Colonic mucosa (tissue), 4 donors: ENCODE results near the gene TNFAIP3. TPM values are rescaled to one million over a fixed set of nuclear protein-coding genes. Genes with fewer than 3 reads are reported as not detected.

Experiments used
- DNase-seq: peaks from one replicate; pipeline ENCODE4 v3.0.0-alpha.2; 2020
- H3K27ac ChIP-seq: fragments of 200-600 bp; one replicate; pipeline ENCODE4 v1.8.0; 2021
- H3K27me3 ChIP-seq: fragments of 200-600 bp; one replicate; pipeline ENCODE4 v1.8.0; 2021
- H3K36me3 ChIP-seq: fragments of 200-600 bp; one replicate; pipeline ENCODE4 v1.8.0; 2021
- H3K4me1 ChIP-seq: fragments of 200-600 bp; one replicate; pipeline ENCODE4 v1.8.0; 2021; ENCODE audit warnings: mild to moderate bottlenecking
- H3K4me3 ChIP-seq: fragments of 200-600 bp; one replicate; pipeline ENCODE4 v1.8.0; 2021
- H3K9ac ChIP-seq, 2 donors: one replicate each; pipeline ENCODE4 v1.7.0; 2013; ENCODE audit warnings: control low read depth in 2 of 2, low read depth in 2 of 2, low read length in 2 of 2
- H3K9me3 ChIP-seq: fragments of 200-600 bp; one replicate; pipeline ENCODE4 v1.8.0; 2021
- CTCF ChIP-seq: fragments of 200-600 bp; IDR thresholded peaks from one replicate; pipeline ENCODE4 v1.8.0; 2022; ENCODE audit warnings: antibody characterized with exemption, mild to moderate bottlenecking
- intact Hi-C: fragments of 100-400 bp; cut with DNase I; formaldehyde crosslinking; loops from one replicate; pipeline ENCODE4 v1.14.1; 2022
- total RNA-seq, 2 donors: library from RNA; stranded (reverse); fragmentation: NEBNext Ultra II Directional in 1 of 2; extraction: Animal tissue kit (Norgen Biotek cat#: 25700) in 1 of 2; gene quantifications; one replicate each; pipeline ENCODE4 v1.2.1, GENCODE V29; 2021
- donor health status: healthy.
- donor health status: DM: no; HTN: no; CAD: no.
- donor health status: DM: no; HTN: no; CAD: no.

Gene TNFAIP3
- total RNA-seq, 2 donors from 2014 or later, result 18.1 to 46.3 TPM

GRCh38 chr6:137827977-137828810 is 38.9 kb upstream of the TNFAIP3 start:
- intact Hi-C loops, result no loop called here

DNA sequence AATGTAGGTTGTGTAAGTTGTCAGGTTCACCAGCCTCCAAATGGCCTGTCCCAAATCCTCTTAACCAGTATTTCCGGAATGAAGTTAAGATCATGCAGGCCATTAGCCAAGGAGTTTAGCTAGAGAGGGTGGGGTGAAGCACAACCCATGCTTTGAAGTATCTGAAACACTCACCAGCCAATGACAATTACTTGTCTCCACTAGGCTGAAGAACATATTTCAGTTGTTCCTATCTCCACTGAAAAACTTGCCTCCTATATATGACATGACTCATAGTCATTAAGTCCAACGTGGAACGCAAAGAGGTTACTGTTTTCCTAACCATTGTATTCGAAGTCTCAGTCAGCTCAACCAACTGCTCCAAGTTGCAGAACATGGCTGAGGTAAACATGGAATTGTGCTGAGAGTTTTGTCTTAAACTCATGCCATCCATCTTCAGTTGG is 37.4 kb upstream of the TNFAIP3 start:
- Histone ChIP-seq H3K27me3 (no peaks in the 10 kb centered on the region), H3K4me1 (no peaks in the 10 kb centered on the region), H3K4me3 (no peak overlapping the region), H3K9me3 (no peaks in the 10 kb centered on the region), H3K9ac (no peak overlapping the region), H3K36me3 (no peaks in the 10 kb centered on the region), H3K27ac (no peak overlapping the region)
- intact Hi-C loops, result no loop called here
- no peak for TF ChIP-seq CTCF
- no peak for DNase-seq

More at GRCh38 chr6:137827977-137828810, 38.9 kb upstream of the TNFAIP3 start:
- TF ChIP-seq CTCF, result no peak
- no peak overlapping the region for H3K4me3 ChIP-seq
- no peak for DNase-seq
- H3K9ac ChIP-seq, result no peak overlapping the region
- H3K9me3 ChIP-seq, result no peaks in the 10 kb centered on the region
- H3K27me3 ChIP-seq, result no peaks in the 10 kb centered on the region
- H3K36me3 ChIP-seq, result no peaks in the 10 kb centered on the region
- H3K27ac ChIP-seq, result no peak overlapping the region
- no peaks in the 10 kb centered on the region for H3K4me1 ChIP-seq

GRCh38 chr6:137830511-137830911 is 36.5 kb upstream of the TNFAIP3 start:
- DNase-seq, result no peak
- intact Hi-C loops, result no loop called here
- no peaks in the 10 kb centered on the region for H3K36me3 ChIP-seq
- no peaks in the 10 kb centered on the region for H3K27me3 ChIP-seq
- H3K9ac ChIP-seq, result no peak overlapping the region
- no peak for TF ChIP-seq CTCF
- H3K9me3 ChIP-seq, result no peaks in the 10 kb centered on the region
- H3K4me1 ChIP-seq, result no peaks in the 10 kb centered on the region
- no peak overlapping the region for H3K4me3 ChIP-seq
- H3K27ac ChIP-seq, result no peak overlapping the region

DNA sequence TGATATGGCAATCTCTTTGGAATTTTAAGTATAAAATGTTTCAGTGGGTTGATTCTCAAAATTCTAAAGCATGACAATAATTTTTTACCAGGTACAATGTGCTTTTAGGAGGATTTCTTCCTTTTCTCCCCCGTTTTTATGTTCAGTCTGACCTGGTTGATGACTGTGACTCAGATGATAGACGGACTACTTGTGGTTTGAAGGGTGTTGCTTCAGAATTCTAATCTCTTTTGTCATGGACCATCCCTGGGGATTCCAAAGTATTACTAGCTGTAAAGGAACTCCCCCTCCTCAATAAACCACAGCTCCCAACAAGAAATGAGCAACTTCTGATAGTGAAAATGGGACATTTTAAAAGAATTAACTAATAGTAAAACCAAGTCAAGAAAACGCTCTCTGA is 34.9 kb upstream of the TNFAIP3 start:
- Histone ChIP-seq H3K9me3 (no peaks in the 10 kb centered on the region), H3K27ac (no peak overlapping the region), H3K4me3 (no peak overlapping the region), H3K4me1 (no peaks in the 10 kb centered on the region), H3K9ac (no peak overlapping the region), H3K27me3 (no peaks in the 10 kb centered on the region), H3K36me3 (no peaks in the 10 kb centered on the region)
- TF ChIP-seq CTCF, result no peak
- intact Hi-C loops, result no loop called here
- no peak for DNase-seq

DNA sequence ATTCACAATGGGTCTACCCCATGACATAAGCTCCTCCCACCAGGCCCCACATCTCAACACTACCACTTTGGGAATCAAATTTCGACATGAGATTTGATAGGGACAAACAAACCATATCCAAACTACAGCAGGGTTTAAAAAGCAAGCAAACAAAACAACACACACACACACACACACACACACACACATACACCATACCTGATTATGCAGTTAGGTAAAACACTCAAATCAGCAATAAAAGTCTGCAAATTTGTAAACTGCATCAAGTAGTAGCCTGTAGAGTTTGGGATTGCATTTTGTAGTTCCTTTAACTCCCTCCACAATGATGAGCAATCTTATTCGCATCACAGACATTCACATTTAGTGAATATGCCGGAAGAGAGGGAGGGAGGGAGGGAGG is 32.6 kb upstream of the TNFAIP3 start:
- TF ChIP-seq CTCF, result no peak
- H3K9me3 ChIP-seq, result no peaks in the 10 kb centered on the region
- no peak overlapping the region for H3K4me3 ChIP-seq
- H3K9ac ChIP-seq, result no peak overlapping the region
- H3K27me3 ChIP-seq, result no peaks in the 10 kb centered on the region
- no peaks in the 10 kb centered on the region for H3K4me1 ChIP-seq
- H3K36me3 ChIP-seq, result no peaks in the 10 kb centered on the region
- H3K27ac ChIP-seq, result no peak overlapping the region
- intact Hi-C loops, result no loop called here
- no peak for DNase-seq
